Glutamatergic neuron (in vitro differentiated cells): ENCODE measurements around the gene ASB6. TPM values are rescaled to one million over a fixed set of nuclear protein-coding genes. Genes with fewer than 3 reads are reported as not detected.
"Not testable (repeated sequence)": the region's sequence is repeated elsewhere in the genome, so short reads cannot be mapped to it uniquely, and the experiment has no call there.

Source experiments
- DNase-seq: peaks from one replicate; pipeline ENCODE4 v3.0.0; 2022
- H3K27ac Mint-ChIP-seq: one replicate; pipeline ENCODE4 v1.8.0; 2020; ENCODE audit warnings: mild to moderate bottlenecking, mixed read lengths, inconsistent platforms; ENCODE audit not compliant: unreplicated experiment
- H3K27me3 Mint-ChIP-seq: one replicate; pipeline ENCODE4 v1.8.0; 2020; ENCODE audit warnings: mild to moderate bottlenecking, moderate library complexity, mixed read lengths, inconsistent platforms; ENCODE audit not compliant: unreplicated experiment
- H3K36me3 Mint-ChIP-seq: one replicate; pipeline ENCODE4 v1.8.0; 2020; ENCODE audit warnings: mild to moderate bottlenecking, mixed read lengths, inconsistent platforms; ENCODE audit not compliant: unreplicated experiment
- H3K4me1 Mint-ChIP-seq: one replicate; pipeline ENCODE4 v1.8.0; 2020; ENCODE audit warnings: mild to moderate bottlenecking, low read depth, mixed read lengths, inconsistent platforms; ENCODE audit not compliant: unreplicated experiment
- H3K4me3 Mint-ChIP-seq: one replicate; pipeline ENCODE4 v1.8.0; 2020; ENCODE audit warnings: mild to moderate bottlenecking, mixed read lengths, inconsistent platforms; ENCODE audit not compliant: unreplicated experiment
- H3K9me3 Mint-ChIP-seq: one replicate; pipeline ENCODE4 v1.8.0; 2020; ENCODE audit warnings: mild to moderate bottlenecking, moderate library complexity, mixed read lengths, inconsistent platforms; ENCODE audit not compliant: unreplicated experiment
- total RNA-seq: library from RNA; stranded (reverse); fragmentation: NEBNext Ultra II Directional; extraction: Animal tissue kit (Norgen Biotek cat#: 25700); gene quantifications from one replicate; pipeline ENCODE4 v1.2.1, GENCODE V29; 2021; ENCODE audit not compliant: unreplicated experiment
- TF ChIP-seq, protein P1 (sequence below): fragments of 200-600 bp; sonication (generic); IDR thresholded peaks from one replicate; pipeline ENCODE4 v1.5.0; 2021; ENCODE audit not compliant: partially characterized antibody, unreplicated experiment

Gene ASB6
- total RNA-seq, 1 donor from 2014 or later = 25.4 TPM

DNA sequence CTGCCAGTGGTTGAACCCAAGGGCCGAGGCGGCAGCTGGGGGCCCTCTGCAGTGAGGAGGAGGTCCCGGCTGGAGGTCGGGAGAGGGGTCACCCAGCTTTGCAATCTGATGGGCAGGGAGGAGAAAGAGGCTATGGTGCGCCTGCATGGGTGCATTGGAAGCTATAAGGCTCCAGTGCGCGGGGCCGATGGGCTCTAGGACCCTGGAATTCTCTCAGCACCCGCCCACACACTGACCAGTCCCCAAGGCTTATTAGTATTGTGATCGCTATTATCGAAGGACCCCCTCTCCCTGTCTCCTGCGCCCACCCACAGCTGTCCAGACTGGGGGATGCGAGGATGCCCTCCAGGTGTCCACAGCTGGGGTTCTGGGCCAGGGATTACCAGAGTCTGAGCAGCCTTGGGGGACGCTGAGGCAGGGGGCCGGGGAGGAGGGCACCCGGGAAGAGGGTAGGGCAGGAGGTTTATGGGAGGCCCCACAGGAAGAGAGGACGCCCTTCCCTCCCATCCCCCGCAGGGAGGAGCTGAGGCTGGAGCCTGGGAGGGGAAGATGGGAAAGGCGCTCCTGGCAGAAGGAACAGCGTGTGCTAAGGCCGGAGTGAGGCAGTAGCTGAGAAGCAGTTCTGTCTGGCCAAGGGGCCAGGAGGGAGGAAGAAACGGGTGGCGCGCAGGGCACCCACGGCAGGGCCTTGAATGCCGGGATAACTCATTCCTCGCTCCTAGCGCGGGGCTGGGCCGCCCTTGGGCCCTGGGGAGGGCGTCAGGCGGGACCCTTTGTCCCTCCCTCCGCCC, 45.2 kb downstream of the ASB6 start:
- Mint-ChIP-seq H3K27ac (peak overlapping the region; percentile 43), H3K4me3 (peak overlapping the region; percentile 71), H3K9me3 (no peaks in the 10 kb centered on the region), H3K27me3 (peaks cover 6% of the 10 kb centered on the region), H3K36me3 (no peaks in the 10 kb centered on the region), H3K4me1 (peaks cover 26% of the 10 kb centered on the region)
- TF ChIP-seq, protein P1, sequence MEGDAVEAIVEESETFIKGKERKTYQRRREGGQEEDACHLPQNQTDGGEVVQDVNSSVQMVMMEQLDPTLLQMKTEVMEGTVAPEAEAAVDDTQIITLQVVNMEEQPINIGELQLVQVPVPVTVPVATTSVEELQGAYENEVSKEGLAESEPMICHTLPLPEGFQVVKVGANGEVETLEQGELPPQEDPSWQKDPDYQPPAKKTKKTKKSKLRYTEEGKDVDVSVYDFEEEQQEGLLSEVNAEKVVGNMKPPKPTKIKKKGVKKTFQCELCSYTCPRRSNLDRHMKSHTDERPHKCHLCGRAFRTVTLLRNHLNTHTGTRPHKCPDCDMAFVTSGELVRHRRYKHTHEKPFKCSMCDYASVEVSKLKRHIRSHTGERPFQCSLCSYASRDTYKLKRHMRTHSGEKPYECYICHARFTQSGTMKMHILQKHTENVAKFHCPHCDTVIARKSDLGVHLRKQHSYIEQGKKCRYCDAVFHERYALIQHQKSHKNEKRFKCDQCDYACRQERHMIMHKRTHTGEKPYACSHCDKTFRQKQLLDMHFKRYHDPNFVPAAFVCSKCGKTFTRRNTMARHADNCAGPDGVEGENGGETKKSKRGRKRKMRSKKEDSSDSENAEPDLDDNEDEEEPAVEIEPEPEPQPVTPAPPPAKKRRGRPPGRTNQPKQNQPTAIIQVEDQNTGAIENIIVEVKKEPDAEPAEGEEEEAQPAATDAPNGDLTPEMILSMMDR = no peak
- peak; percentile 60 for DNase-seq

DNA sequence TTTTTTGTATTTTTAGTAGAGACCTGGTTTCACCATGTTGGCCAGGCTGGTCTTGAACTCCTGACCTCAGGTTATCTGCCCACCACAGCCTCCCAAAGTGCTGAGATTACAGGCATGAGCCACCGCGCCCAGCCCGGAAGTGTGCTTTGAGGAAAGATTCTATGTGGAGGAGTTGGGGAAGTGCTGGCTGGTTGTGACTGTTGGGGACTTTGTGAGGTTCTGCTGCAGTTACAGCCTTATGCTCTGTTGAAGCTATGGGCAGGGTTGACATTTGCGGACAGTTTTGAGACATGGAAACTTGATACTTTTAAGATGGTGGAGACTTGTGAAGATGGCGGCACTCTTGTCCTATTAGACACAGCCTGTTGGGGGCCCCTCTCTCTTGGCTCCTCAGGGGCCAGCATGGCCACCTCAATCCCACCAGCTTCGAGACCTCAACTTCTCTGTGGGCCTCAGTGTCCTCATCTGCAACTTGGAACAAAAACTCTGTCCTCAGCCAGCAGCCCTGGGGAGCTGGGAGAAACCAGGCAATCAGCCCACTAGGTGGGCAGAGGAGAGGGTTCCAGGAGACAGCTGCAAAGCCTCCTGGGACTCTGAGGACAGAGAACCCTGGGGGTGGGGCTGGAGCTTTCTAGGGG, 45.9 kb downstream of the ASB6 start:
- Mint-ChIP-seq H3K9me3 (no peaks in the 10 kb centered on the region), H3K4me3 (peak overlapping the region; percentile 56), H3K4me1 (peaks cover 26% of the 10 kb centered on the region), H3K36me3 (no peaks in the 10 kb centered on the region), H3K27me3 (peaks cover 6% of the 10 kb centered on the region), H3K27ac (no peak overlapping the region)
- DNase-seq = no peak
- TF ChIP-seq, protein P1 = no peak

DNA sequence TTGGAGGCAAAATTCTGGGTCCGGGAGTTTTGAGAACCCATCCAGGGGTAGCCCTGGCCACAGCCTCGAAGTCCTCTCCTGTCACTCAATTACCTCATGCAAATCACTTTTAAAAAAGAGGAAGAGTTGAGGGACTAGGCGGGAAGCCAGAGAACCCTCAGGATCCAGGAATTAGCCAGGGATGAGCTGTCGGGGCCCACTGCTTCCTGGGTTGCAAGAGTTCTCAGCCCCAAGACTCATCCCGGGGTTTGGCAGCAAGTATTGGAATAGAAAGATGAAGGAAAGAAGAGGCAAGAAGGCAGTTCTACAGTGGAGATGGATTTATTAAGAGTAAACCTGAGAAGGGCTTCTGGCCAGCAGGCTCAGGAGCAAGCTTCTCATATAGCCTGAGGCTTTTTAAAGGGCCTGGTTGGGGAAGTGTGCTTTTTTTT, 46.6 kb downstream of the ASB6 start:
- TF ChIP-seq, protein P1 = no peak
- no peak for DNase-seq
- no peaks in the 10 kb centered on the region for H3K36me3 Mint-ChIP-seq
- peak overlapping the region; percentile 57 for H3K27ac Mint-ChIP-seq
- peaks cover 31% of the 10 kb centered on the region for H3K4me1 Mint-ChIP-seq
- no peaks in the 10 kb centered on the region for H3K9me3 Mint-ChIP-seq
- no peak overlapping the region for H3K4me3 Mint-ChIP-seq
- H3K27me3 Mint-ChIP-seq = peaks cover 6% of the 10 kb centered on the region

DNA sequence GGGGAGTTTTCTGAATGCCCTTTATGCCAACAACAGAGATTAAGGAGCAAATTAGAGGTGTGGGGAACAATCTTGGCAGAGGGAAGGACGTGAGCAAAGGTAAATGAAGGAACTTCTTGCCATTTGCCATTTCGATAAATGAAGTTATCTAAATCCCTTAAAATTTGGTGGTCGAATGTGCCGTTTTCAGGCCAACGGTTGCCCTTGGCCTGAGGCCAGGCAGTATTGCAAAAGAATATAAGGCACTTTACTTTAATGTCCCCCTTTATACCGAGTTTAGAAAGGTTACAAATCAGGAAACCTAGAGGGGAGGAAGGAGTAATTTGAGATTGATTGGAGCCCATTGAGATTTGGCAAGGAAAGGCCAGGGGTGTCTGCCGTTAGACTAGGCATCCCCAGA, 47.3 kb downstream of the ASB6 start:
- Mint-ChIP-seq H3K4me3 (peak overlapping the region; percentile 53), H3K27me3 (peaks cover 8% of the 10 kb centered on the region), H3K27ac (no peak overlapping the region), H3K4me1 (peaks cover 31% of the 10 kb centered on the region), H3K36me3 (no peaks in the 10 kb centered on the region), H3K9me3 (no peaks in the 10 kb centered on the region)
- TF ChIP-seq, protein P1 = no peak
- no peak for DNase-seq

DNA sequence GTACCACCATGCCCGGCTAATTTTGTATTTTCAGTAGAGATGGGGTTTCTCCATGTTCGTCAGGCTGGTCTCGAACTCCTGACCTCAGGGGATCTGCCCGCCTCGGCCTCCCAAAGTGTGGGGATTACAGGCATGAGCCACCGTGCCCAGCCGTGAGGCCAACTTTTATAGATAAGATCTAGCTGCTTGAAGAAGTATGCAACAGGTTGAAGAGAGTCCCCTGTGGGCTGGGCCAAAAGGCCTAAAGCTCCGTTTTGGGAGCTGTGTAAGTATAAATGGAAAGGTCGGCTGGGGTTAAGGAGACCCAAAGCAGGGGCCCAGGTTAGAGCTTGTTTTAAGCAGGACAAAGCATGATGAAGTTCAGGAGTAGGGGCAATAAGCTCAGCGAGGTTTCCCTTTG, 49.2 kb downstream of the ASB6 start:
- not testable (repeated sequence) for H3K27me3 Mint-ChIP-seq

More for the DNA sequence above, 49.2 kb downstream of the ASB6 start:
- H3K4me3 Mint-ChIP-seq, H3K27ac Mint-ChIP-seq, H3K36me3 Mint-ChIP-seq, H3K9me3 Mint-ChIP-seq, DNase-seq: not testable (repeated sequence)
- peaks cover 30% of the 10 kb centered on the region for H3K4me1 Mint-ChIP-seq
